Femur (tissue), 1 donor: ENCODE results near the gene ATXN3.
"Not testable (repeated sequence)": the region's sequence is repeated elsewhere in the genome, so short reads cannot be mapped to it uniquely, and the experiment has no call there.

Experiments
- DNase-seq: peaks from one replicate; pipeline ENCODE4 v3.0.0-alpha.2; 2017

Gene ATXN3

GRCh38 chr14:92058006-92058917 lies 48.1 kb downstream of the ATXN3 start:
- DNase-seq, result no peak

- no peak for DNase-seq
Observed at GRCh38 chr14:92049781-92050180, 56.6 kb downstream of the ATXN3 start.

- DNase-seq, result not testable (repeated sequence)
Observed at GRCh38 chr14:92049221-92049620, 57.2 kb downstream of the ATXN3 start.

GRCh38 chr14:92045904-92046303 lies 60.5 kb downstream of the ATXN3 start:
- DNase-seq, result not testable (repeated sequence)

GRCh38 chr14:92041766-92042165 lies 64.6 kb downstream of the ATXN3 start:
- DNase-seq, result not testable (repeated sequence)

GRCh38 chr14:92041203-92041602 lies 65.2 kb downstream of the ATXN3 start:
- DNase-seq, result no peak

GRCh38 chr14:92040431-92041051 lies 65.8 kb downstream of the ATXN3 start:
- DNase-seq, result peak; percentile 27

- DNase-seq, result peak; percentile 96
Observed at GRCh38 chr14:92039719-92040430, 66.5 kb downstream of the ATXN3 start, which contains the start of gene TRIP11. Gene TRIP11 (minus strand): TSS chr14:92040059. CDS start chr14:92039685, 374 bp downstream.

- DNase-seq, result peak; percentile 82
Observed at GRCh38 chr14:92039063-92039718, 67.2 kb downstream of the ATXN3 start.

- no peak for DNase-seq
Observed at GRCh38 chr14:92037989-92038388, 68.4 kb downstream of the ATXN3 start.

GRCh38 chr14:92035890-92036289 lies 70.5 kb downstream of the ATXN3 start:
- no peak for DNase-seq

GRCh38 chr14:92033906-92034687 lies 72.3 kb downstream of the ATXN3 start:
- DNase-seq, result no peak

- no peak for DNase-seq
Observed at GRCh38 chr14:92033433-92033832, 72.9 kb downstream of the ATXN3 start.

- DNase-seq, result no peak
Observed at GRCh38 chr14:92026548-92027190, 79.7 kb downstream of the ATXN3 start.

GRCh38 chr14:92022036-92022435 lies 84.3 kb downstream of the ATXN3 start:
- no peak for DNase-seq

- no peak for DNase-seq
Observed at GRCh38 chr14:92021523-92021922, 84.9 kb downstream of the ATXN3 start.

GRCh38 chr14:92014040-92014439 lies 92.3 kb downstream of the ATXN3 start:
- no peak for DNase-seq

GRCh38 chr14:92012121-92012748 lies 94.1 kb downstream of the ATXN3 start:
- DNase-seq, result no peak

GRCh38 chr14:92010644-92011043 lies 95.7 kb downstream of the ATXN3 start:
- no peak for DNase-seq

- DNase-seq, result no peak
Observed at GRCh38 chr14:92009604-92010003, 96.8 kb downstream of the ATXN3 start.
